ENCODE measurements around the gene CEP57.

The CEP57 gene

DNA sequence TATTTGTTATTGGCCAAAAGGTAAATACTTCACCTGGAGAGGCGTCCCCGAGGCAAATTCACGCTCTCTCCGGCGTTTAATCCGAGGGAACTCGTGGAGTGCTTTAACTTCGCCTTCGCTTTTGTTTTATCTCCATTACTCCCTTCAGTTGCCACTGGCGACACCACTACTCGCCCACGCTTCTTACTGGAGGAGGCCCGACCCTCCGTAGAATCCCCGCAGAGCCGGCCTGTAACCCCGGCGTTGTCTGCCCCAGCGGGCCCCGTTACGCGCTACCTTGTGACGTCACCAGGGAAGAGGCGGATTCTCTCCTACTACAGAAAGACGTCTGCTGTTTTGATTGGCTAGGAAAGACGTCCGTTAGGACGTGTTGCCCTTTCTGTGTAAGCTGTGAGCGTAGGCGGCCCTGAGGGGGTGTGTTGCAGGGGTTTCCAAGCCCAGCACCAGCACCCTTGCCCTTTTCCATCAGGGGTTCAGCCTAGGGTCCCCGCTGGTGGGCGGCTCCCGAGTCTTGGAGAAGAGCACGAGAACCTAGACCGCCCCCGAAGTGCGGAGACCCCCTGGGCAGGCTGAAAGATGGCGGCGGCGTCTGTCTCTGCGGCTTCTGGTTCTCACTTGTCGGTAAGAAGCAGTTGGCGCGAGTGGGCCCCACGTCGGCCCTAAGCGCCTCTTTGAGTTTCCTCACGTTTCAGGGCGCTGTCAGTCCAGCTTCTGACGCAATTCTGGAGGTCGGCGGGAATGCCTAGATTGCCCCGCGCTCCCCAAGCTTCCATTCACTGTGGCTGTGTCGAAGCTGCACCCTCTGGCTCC is at the start of gene CEP57:
Gene CEP57 (plus strand): TSS at position 376 of the 810 bp plus-strand sequence. CDS start 201 bp downstream, at position 577.
- FAIRE-seq: no peak
- peak; percentile 66 for DNase-seq (ENCODE audit: extremely low spot score, insufficient read length, low read depth)

- no peak for DNase-seq (ENCODE audit: extremely low spot score, insufficient read length, low read depth)
- FAIRE-seq: no peak
Measured at GRCh38 chr11:95750101-95750500, 40.2 kb upstream of the CEP57 start.

- DNase-seq (ENCODE audit: extremely low spot score, insufficient read length, low read depth): no peak
- no peak for FAIRE-seq
Measured at GRCh38 chr11:95751515-95751914, 38.8 kb upstream of the CEP57 start.

GRCh38 chr11:95760941-95761340 is 29.4 kb upstream of the CEP57 start:
- no peak for FAIRE-seq

GRCh38 chr11:95762534-95762933 is 27.8 kb upstream of the CEP57 start:
- DNase-seq (ENCODE audit: extremely low spot score, insufficient read length, low read depth) (no peak), FAIRE-seq (no peak)

More at GRCh38 chr11:95760941-95761340, 29.4 kb upstream of the CEP57 start:
- no peak for DNase-seq (ENCODE audit: extremely low spot score, insufficient read length, low read depth)

DNA sequence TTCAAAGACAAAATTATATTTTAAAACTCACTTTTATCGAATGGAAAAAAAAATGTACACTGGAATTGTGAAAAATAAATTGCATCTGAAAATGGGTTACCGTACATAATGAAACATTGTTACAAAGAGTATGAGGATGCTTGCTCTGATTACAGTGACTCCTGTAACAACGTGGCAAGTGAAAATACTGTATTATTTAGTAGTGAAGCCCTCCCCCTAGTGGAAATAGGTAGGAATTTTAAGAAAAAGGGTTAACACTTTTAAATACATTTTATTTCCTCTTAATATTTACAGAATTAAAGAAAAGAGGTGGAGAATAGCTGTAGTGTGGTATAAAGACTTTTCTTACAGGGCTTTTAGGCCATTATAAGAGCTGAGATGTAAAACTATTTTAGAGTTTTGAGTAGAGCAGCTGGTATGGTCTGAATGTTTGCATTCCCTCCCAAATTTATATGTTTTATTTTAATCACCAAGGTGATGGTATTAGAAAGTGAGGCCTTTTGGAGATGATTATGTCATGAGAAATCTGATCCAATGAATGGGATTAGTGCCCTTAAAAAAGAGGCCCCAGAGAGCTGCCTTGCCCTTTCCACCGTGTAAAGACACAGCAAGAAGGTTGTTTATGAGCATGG is 25.9 kb upstream of the CEP57 start:
- peak; percentile 22 for DNase-seq (ENCODE audit: extremely low spot score, insufficient read length, low read depth)
- peak; percentile 75 for FAIRE-seq

DNA sequence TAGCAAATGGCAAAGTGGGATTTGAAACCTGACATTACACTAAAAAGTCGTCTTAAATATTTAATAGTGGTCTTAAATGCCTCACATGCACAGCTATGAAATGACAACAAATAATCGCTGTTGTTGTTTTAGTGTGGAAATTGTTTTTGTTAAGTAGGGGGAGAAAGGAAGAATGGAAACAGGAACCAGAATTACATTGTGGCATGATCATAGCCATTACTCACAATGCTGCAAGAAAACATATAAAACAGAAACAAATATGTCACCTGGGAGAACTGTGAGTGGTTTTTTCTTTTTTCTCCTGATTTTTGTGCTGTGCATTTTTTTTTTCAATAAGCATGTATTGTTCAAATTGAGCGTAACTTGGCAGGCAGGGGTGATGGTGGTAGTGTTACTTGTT is 23.6 kb upstream of the CEP57 start:
- FAIRE-seq (no peak), DNase-seq (ENCODE audit: extremely low spot score, insufficient read length, low read depth) (no peak)

GRCh38 chr11:95767498-95767897 is 22.8 kb upstream of the CEP57 start:
- no peak for DNase-seq (ENCODE audit: extremely low spot score, insufficient read length, low read depth)
- FAIRE-seq: no peak

DNA sequence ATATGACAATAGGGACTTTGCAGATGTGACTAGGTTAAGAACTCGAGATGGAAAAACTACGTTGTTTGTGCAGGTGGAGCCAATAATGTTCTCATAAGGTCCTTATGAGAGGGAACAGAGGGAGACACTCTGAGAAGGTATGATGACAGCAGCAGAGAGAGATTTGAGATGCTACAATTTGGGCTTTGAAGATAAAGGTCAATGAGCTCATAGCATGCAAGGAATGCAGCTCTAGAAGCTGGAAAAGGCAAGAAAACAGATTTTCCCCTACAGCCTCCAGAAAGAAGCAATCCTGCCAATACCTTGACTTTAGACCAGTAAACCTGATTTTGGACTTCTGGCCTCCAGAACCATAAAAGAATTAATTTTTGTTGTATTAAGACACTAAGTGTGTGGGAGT is 21.8 kb upstream of the CEP57 start:
- DNase-seq (ENCODE audit: extremely low spot score, insufficient read length, low read depth) (no peak), FAIRE-seq (no peak)

GRCh38 chr11:95776859-95777258 is 13.4 kb upstream of the CEP57 start:
- DNase-seq (ENCODE audit: extremely low spot score, insufficient read length, low read depth): no peak
- no peak for FAIRE-seq

DNA sequence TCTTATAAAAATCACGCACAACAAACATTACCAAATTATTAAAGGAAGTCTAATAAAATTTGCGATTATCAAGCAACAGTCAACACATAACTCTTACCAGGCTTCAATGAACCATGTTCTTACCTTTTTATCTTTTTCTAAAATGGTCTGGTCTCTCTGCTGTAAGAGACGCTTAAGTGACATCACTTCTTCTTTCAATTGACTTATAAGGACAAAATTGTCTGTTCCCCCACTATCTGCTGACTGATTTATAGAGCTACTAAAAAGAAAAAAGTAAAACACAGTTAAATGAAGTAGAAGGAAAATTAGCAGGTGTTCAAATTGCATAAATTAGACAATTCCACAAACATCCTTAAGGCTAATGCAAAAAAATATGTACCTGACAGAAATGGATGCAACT is 11.6 kb upstream of the CEP57 start:
- DNase-seq (ENCODE audit: extremely low spot score, insufficient read length, low read depth) (no peak), FAIRE-seq (peak; percentile 60)

DNA sequence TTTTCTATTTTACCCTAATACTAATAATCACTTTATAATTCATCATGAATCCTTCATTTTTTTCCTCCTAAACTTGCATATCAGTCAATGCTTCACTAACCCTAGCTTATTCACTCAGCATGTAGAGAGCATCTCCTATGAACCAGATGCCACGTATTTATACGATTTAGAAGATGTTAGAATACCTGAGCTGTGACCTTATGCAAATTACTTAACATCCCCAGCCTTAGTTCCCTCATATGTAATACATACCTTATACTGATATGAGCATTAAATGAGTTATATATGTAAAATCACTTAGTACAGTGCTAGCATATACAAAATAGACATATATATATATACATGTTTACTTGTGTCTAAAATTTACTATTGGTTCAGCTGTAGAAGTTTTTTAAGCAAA is 9.8 kb upstream of the CEP57 start:
- FAIRE-seq: no peak
- DNase-seq (ENCODE audit: extremely low spot score, insufficient read length, low read depth): no peak

- FAIRE-seq (no peak), DNase-seq (ENCODE audit: extremely low spot score, insufficient read length, low read depth) (no peak)
Measured at GRCh38 chr11:95788921-95789505, 1.3 kb upstream of the CEP57 start.

DNA sequence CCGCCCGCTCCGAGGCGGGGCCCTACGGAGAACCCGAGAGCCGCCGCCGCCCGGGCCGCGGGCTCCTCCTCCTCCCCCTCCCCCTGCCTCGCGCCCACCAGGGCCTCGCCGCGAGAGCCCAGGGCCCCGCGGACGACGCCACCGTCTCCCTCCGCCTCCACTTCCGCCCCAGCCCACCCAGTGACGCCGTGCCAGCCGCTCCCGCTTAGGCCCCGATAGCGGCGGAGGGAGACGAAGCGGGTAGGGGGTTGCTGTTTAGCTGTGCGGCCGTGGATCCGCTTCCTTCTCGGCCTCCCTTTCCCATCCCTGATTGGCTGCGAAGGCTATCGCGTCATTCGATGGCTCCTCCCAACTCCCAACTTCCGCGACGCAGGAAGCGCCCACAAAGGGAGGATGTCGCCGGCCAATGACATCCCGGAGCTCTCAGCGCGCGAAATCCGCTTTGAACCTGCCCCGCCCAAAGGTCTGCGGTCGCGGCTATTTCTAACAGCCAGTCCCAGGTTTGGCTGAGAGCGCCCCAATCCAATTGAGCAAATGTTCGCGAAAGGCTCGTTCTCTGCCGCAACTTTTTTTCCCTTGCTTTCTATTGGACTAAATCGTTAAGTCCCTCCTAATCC is 684 bp upstream of the CEP57 start, which contains the start of gene FAM76B:
Gene FAM76B (minus strand): TSS at position 277 of the 617 bp plus-strand sequence. CDS start 304 bp downstream, outside the sequence.
- FAIRE-seq (peak; percentile 99), DNase-seq (ENCODE audit: extremely low spot score, insufficient read length, low read depth) (peak; percentile 83)

GRCh38 chr11:95790933-95791708 is 823 bp downstream of the CEP57 start:
- DNase-seq (ENCODE audit: extremely low spot score, insufficient read length, low read depth): no peak

GRCh38 chr11:95791709-95792033 is 1.4 kb downstream of the CEP57 start:
- FAIRE-seq (no peak), DNase-seq (ENCODE audit: extremely low spot score, insufficient read length, low read depth) (no peak)

More at GRCh38 chr11:95790933-95791708, 823 bp downstream of the CEP57 start:
- FAIRE-seq: peak; percentile 65

GRCh38 chr11:95792200-95792599 is 1.9 kb downstream of the CEP57 start:
- FAIRE-seq: no peak

DNA sequence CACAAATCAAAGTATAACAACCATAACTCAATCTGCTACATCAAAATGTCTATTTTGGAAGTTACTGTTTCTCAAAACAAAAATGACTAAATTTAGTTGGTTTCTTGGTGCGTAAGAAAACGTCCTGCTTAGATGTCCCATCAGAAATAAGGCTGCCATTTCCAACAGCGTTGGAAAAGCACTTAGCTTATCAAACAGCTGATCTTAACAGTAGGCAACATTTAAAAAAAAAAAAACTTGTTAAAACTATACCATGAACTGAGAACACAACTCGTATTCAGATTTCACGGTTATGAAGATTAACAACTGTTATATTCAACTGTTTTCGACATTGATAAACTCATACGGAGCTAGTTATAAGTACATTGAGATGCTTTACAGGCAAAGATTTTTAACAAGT is 2.4 kb downstream of the CEP57 start:
- no peak for DNase-seq (ENCODE audit: extremely low spot score, insufficient read length, low read depth)
- no peak for FAIRE-seq

More at GRCh38 chr11:95792200-95792599, 1.9 kb downstream of the CEP57 start:
- DNase-seq (ENCODE audit: extremely low spot score, insufficient read length, low read depth): no peak

DNA sequence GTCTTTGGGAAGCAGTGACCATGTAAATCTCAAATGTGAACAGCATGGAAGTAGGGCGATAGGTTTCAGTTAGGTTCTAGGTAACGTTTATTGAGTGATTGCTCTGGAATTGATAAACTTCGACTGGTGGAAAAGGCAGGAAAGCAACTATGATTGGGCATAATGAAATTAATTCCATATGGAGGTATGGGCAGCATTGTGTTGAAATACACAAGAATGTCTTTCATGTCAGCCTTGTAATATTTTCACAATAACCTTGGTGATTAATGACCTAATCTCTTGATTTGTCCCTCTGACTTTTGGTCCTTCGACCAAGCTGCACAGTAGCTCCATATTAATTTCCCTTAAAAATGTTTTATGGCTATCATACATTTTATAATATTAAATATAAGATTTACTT is 2.8 kb downstream of the CEP57 start:
- DNase-seq (ENCODE audit: extremely low spot score, insufficient read length, low read depth) (no peak), FAIRE-seq (no peak)

DNA sequence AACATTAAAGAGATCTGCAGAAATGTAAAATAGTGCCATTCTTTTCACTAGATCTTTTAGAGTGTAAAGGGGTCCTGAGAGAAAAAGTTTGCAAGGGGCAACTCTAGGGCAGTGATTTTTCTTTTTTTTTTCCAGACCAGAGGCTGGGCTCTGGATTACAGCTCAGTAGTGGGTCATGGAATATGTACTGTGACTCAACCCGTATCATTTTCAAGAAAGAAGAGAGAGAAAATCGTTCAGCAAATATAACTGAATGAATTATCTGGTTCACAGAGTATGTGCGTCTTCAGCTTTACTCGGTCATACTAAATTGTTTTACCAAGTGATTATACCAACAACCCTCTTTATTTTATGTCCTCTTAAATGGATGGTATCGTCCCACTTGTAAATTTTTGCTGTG is 3.8 kb downstream of the CEP57 start:
- DNase-seq (ENCODE audit: extremely low spot score, insufficient read length, low read depth): no peak
- no peak for FAIRE-seq
